ENCODE results near the gene ITPRID1. TPM values are rescaled to one million over a fixed set of nuclear protein-coding genes. Genes with fewer than 3 reads are reported as not detected.

ITPRID1 gene
- total and polyA plus RNA-seq, 9 donors: 0.20 TPM; not detected in 8

GRCh38 chr7:31648880-31649279 lies 135.0 kb downstream of the ITPRID1 start:
- Histone ChIP-seq H3K36me3 (no peaks in the 10 kb centered on the region), H3K9me3 (no peaks in the 10 kb centered on the region), H3K27me3 (no peaks in the 10 kb centered on the region), H3K4me3 (no peak overlapping the region), H3K4me1 (ENCODE audit: insufficient read depth) (no peaks in the 10 kb centered on the region), H3K27ac (no peak overlapping the region)
- DNase-seq: no peak
- intact Hi-C loops (cut with DNase I): no loop called here
- TF ChIP-seq POLR2A (IDR thresholded peaks at IDR 0.05): no peak
- no peak for TF ChIP-seq EP300 (IDR thresholded peaks at IDR 0.05)
- no peak for TF ChIP-seq CTCF (IDR thresholded peaks at IDR 0.05)
- 83 to 92% (median 87%) methylated on average over 4 of the region's 4 CpGs for WGBS, 3 donors

- Histone ChIP-seq H3K36me3 (no peaks in the 10 kb centered on the region), H3K4me3 (no peak overlapping the region), H3K27me3 (no peaks in the 10 kb centered on the region), H3K9me3 (no peaks in the 10 kb centered on the region), H3K4me1 (ENCODE audit: insufficient read depth) (no peaks in the 10 kb centered on the region), H3K27ac (no peak overlapping the region)
- no peak for TF ChIP-seq EP300 (IDR thresholded peaks at IDR 0.05)
- TF ChIP-seq POLR2A (IDR thresholded peaks at IDR 0.05): no peak
- TF ChIP-seq CTCF (IDR thresholded peaks at IDR 0.05): no peak
- DNase-seq: no peak
- WGBS, 3 donors: 51 to 65% (median 53%) methylated on average over 7 of the region's 7 CpGs
- intact Hi-C loops (cut with DNase I): no loop called here
Observed at GRCh38 chr7:31651234-31652062, 137.6 kb downstream of the ITPRID1 start.

- H3K27me3 ChIP-seq: no peaks in the 10 kb centered on the region
- no peaks in the 10 kb centered on the region for H3K36me3 ChIP-seq
- no peak for DNase-seq
- TF ChIP-seq CTCF (IDR thresholded peaks at IDR 0.05) (no peak), POLR2A (IDR thresholded peaks at IDR 0.05) (no peak), EP300 (IDR thresholded peaks at IDR 0.05) (no peak)
- no peak overlapping the region for H3K4me3 ChIP-seq
- no peaks in the 10 kb centered on the region for H3K9me3 ChIP-seq
- no peak overlapping the region for H3K27ac ChIP-seq
- intact Hi-C loops (cut with DNase I): no loop called here
- H3K4me1 ChIP-seq (ENCODE audit: insufficient read depth): no peaks in the 10 kb centered on the region
Observed at GRCh38 chr7:31652063-31652326, 138.1 kb downstream of the ITPRID1 start.

DNA sequence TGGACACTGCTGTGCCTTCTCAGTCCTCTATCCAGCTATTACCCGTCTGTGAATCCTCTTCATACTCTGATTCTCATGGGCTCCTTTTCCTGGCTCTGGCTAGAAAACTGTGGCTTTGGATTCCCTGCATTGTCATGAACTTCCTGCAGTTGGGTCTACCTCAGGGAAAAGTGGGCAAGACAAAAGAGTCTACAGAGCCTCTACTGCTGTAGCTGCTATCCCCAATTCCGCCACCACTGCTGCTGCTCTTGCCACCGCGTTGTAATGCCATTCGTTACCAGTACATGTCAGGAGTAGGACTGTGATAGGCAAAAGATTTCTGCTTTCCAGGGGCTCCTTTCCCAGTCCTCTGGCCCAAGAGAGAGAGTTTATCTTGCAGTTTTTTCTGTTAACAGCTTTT lies 149.2 kb downstream of the ITPRID1 start:
- no peaks in the 10 kb centered on the region for H3K9me3 ChIP-seq
- TF ChIP-seq POLR2A (IDR thresholded peaks at IDR 0.05): no peak
- no peak for TF ChIP-seq CTCF (IDR thresholded peaks at IDR 0.05)
- no peak for TF ChIP-seq EP300 (IDR thresholded peaks at IDR 0.05)
- no peak for DNase-seq
- no peak overlapping the region for H3K27ac ChIP-seq
- H3K4me1 ChIP-seq (ENCODE audit: insufficient read depth): no peaks in the 10 kb centered on the region
- no peak overlapping the region for H3K4me3 ChIP-seq
- no peaks in the 10 kb centered on the region for H3K27me3 ChIP-seq
- intact Hi-C loops (cut with DNase I): no loop called here
- 53 to 74% (median 57%) methylated on average over 5 of the region's 5 CpGs for WGBS, 3 donors
- H3K36me3 ChIP-seq: no peaks in the 10 kb centered on the region

Measured in ovary (tissue), 9 donors.